ENCODE data around the gene IMP4. TPM values are rescaled to one million over a fixed set of nuclear protein-coding genes. Genes with fewer than 3 reads are reported as not detected.

Gene IMP4
- total and polyA plus RNA-seq, 2 donors (not counting 3 experiments of a cell fraction or from before 2014, with no cell fraction given) = 74.0 to 149 TPM

DNA sequence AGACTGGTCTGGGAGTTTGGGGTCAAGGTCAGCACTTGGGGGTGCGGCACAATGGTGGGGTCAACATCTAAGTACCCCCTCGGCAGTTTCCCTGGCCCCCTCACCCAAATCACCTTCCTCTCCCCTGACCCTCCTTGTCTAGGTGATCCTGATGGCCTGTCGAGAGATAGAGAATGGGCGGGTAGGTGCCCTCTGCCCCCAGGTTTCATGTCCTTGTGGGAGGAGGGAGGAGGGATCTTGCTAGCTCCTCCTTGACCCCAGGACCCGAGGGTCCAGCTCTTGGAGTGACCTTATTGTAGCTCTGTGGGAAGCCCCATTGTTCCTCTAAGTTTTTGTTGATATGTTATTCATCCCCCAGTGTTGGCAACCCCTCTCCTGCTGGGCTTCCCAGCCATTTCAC is 16.8 kb downstream of the IMP4 start:
- Histone ChIP-seq H3K4me2 (ENCODE audit: insufficient read depth, low read length) (no peak overlapping the region), H3K9me1 (replicated peaks; ENCODE audit: control insufficient read depth, extremely low read depth, insufficient read depth, low read length) (no peaks in the 10 kb centered on the region), H3K4me1 (ENCODE audit: control insufficient read depth, extremely low read depth, insufficient read depth, low read length) (peaks cover 4% of the 10 kb centered on the region), H2AFZ (ENCODE audit: low read depth, low read length) (no peak overlapping the region), H3K9ac (replicated peaks; ENCODE audit: extremely low read depth, insufficient read depth, low read length) (no peak overlapping the region), H3K27me3 (ENCODE audit: control insufficient read depth in 2 of 2, insufficient read depth in 2 of 2, low read length in 2 of 2) (no peaks in the 10 kb centered on the region), H3K36me3 (ENCODE audit: control insufficient read depth in 2 of 2, extremely low read depth in 1 of 2, insufficient read depth in 2 of 2, low read length in 2 of 2) (no peaks in the 10 kb centered on the region), H3K4me3 (replicated peaks in 1 of 3; ENCODE audit: insufficient read depth in 1 of 3, low read depth in 1 of 3, low read length in 3 of 3) (no peak overlapping the region), H3K9me3 (replicated peaks; ENCODE audit: control insufficient read depth, insufficient read depth, low read length) (no peaks in the 10 kb centered on the region), H4K20me1 (replicated peaks; ENCODE audit: control insufficient read depth, extremely low read depth, insufficient read depth, low read length) (no peaks in the 10 kb centered on the region), H3K79me2 (ENCODE audit: control insufficient read depth, insufficient read depth, low read length) (no peaks in the 10 kb centered on the region), H3K27ac (ENCODE audit: insufficient read depth, low read depth, low read length) (no peak overlapping the region)
- DNase-seq (ENCODE audit: low read depth, low spot score) (no peak), FAIRE-seq (no peak)
- POLR2A ChIA-PET = no interaction called here
- TF ChIP-seq EZH2 (IDR thresholded peaks at IDR 0.05; ENCODE audit: borderline replicate concordance, low read depth, low read length, severe bottlenecking) (no peak), MYC (IDR thresholded peaks at IDR 0.05; ENCODE audit: low read depth, low read length) (no peak), FOS (IDR thresholded peaks at IDR 0.05; ENCODE audit: borderline replicate concordance, insufficient read depth, low read length) (no peak), JUN (IDR thresholded peaks at IDR 0.05; ENCODE audit: borderline replicate concordance, insufficient read depth, insufficient read length, low read depth) (no peak), POLR2AphosphoS5 (IDR thresholded peaks at IDR 0.05; ENCODE audit: insufficient read depth, low read depth, low read length) (no peak), GATA2 (IDR thresholded peaks at IDR 0.05; ENCODE audit: insufficient read depth, insufficient read length, low read depth, low read length) (no peak), POLR2A (IDR thresholded peaks at IDR 0.05; ENCODE audit: low read depth, low read length) (no peak)
- TF ChIP-seq, protein P1, sequence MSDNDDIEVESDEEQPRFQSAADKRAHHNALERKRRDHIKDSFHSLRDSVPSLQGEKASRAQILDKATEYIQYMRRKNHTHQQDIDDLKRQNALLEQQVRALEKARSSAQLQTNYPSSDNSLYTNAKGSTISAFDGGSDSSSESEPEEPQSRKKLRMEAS (IDR thresholded peaks at IDR 0.05; ENCODE audit: insufficient read depth, insufficient read length) = no peak
- TF ChIP-seq, protein P2, sequence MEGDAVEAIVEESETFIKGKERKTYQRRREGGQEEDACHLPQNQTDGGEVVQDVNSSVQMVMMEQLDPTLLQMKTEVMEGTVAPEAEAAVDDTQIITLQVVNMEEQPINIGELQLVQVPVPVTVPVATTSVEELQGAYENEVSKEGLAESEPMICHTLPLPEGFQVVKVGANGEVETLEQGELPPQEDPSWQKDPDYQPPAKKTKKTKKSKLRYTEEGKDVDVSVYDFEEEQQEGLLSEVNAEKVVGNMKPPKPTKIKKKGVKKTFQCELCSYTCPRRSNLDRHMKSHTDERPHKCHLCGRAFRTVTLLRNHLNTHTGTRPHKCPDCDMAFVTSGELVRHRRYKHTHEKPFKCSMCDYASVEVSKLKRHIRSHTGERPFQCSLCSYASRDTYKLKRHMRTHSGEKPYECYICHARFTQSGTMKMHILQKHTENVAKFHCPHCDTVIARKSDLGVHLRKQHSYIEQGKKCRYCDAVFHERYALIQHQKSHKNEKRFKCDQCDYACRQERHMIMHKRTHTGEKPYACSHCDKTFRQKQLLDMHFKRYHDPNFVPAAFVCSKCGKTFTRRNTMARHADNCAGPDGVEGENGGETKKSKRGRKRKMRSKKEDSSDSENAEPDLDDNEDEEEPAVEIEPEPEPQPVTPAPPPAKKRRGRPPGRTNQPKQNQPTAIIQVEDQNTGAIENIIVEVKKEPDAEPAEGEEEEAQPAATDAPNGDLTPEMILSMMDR (IDR thresholded peaks at IDR 0.05; ENCODE audit: extremely low read depth in 1 of 2, insufficient read depth in 1 of 2, low read depth in 1 of 2, low read length in 2 of 2) = no peak
- CTCF ChIA-PET = interaction anchor here (1.2 kb wide), 1 partner anchor 14 kb away, joined by 4 read pairs; no protein-coding TSS in a partner anchor
- intact Hi-C loops (cut with micrococcal nuclease) = loop anchor here (10.0 kb wide), 1 partner anchor 365 kb away; the partner anchor contains the start of gene GPR148
- dilution Hi-C loops (cut with MboI; ENCODE audit: extremely low pct_ligation_motif_present, low sequenced_read_pairs) = no loop called here
- no TSS peak for BruUV-seq (replicated peaks)

All from endothelial cell of umbilical vein (primary cell).